Activated T-helper 17 cell treated with anti-CD3 and anti-CD28 coated beads, Interleukin-2, amount 50 U/mL, for 72 hours (primary cell): ENCODE data around the gene ANKMY1. TPM values are rescaled to one million over a fixed set of nuclear protein-coding genes. Genes with fewer than 3 reads are reported as not detected.

Experiments used
- ATAC-seq: fragments of 150-1000 bp; cut with Tn5 transposase; replicated peaks from 2 replicates; pipeline ENCODE4 v1.10.0; 2021; ENCODE audit warnings: mild to moderate bottlenecking, moderate library complexity
- H3K27ac Mint-ChIP-seq: one replicate; pipeline ENCODE4 v1.8.0; 2022; ENCODE audit warnings: mixed read lengths
- H3K27me3 Mint-ChIP-seq: one replicate; pipeline ENCODE4 v1.8.0; 2022; ENCODE audit warnings: mixed read lengths
- H3K36me3 Mint-ChIP-seq: one replicate; pipeline ENCODE4 v1.8.0; 2022; ENCODE audit warnings: low read depth, mild to moderate bottlenecking, mixed read lengths
- H3K4me1 Mint-ChIP-seq: one replicate; pipeline ENCODE4 v1.8.0; 2022; ENCODE audit warnings: mixed read lengths
- H3K4me3 Mint-ChIP-seq: one replicate; pipeline ENCODE4 v1.8.0; 2022; ENCODE audit warnings: mild to moderate bottlenecking, mixed read lengths
- H3K9me3 Mint-ChIP-seq: one replicate; pipeline ENCODE4 v1.8.0; 2022; ENCODE audit warnings: mixed read lengths
- total RNA-seq, 2 donors: library from RNA; stranded (reverse); gene quantifications; one replicate each; pipeline ENCODE4 v1.2.3, GENCODE V29; 2022

The ANKMY1 gene
- total RNA-seq, 2 donors from 2014 or later = 14.5 to 28.8 TPM

DNA sequence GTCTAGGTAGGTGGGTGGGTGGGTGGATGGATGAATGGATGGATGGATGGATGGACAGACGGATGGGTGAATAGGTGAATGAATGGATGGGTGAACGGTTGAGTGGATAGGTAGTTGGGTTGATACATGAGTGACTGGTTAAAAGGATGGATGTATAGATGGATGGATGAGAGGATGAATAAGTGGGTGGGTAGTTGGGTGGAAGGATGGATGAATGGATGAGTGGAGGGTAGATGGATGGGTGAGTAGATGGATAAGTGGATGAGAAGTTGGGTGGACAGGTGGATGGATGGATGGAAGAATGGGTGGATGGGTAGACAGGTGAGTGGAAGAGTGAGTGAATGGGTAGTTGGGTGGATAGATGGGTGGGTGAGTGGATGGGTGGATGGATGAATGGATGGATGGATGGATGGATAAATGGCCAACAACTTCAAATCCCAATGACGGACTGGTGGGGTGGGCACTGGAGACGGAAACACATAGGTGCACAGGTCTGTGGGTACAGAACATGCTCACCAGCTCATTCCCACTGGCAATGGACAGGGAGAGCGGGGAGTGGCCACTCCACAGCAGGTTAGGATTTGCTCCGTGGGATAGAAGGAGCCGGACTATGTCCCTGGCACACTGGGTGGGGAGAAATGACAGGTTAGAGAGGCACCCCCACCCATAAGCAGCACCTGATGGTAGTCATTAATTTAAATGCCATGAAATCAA is 48.8 kb downstream of the ANKMY1 start:
- no peak overlapping the region for H3K27ac Mint-ChIP-seq
- H3K9me3 Mint-ChIP-seq = no peaks in the 10 kb centered on the region
- H3K4me3 Mint-ChIP-seq = no peak overlapping the region
- peaks cover 3% of the 10 kb centered on the region for H3K4me1 Mint-ChIP-seq
- H3K27me3 Mint-ChIP-seq = no peaks in the 10 kb centered on the region
- ATAC-seq = no peak
- H3K36me3 Mint-ChIP-seq = peaks cover 8% of the 10 kb centered on the region

GRCh38 chr2:240507778-240508251 is 50.0 kb downstream of the ANKMY1 start:
- ATAC-seq = no peak
- no peaks in the 10 kb centered on the region for H3K9me3 Mint-ChIP-seq
- no peak overlapping the region for H3K4me3 Mint-ChIP-seq
- H3K4me1 Mint-ChIP-seq = no peaks in the 10 kb centered on the region
- H3K27me3 Mint-ChIP-seq = no peaks in the 10 kb centered on the region
- H3K36me3 Mint-ChIP-seq = peaks cover 10% of the 10 kb centered on the region
- H3K27ac Mint-ChIP-seq = no peak overlapping the region

- Mint-ChIP-seq H3K36me3 (peaks cover 10% of the 10 kb centered on the region), H3K27ac (no peak overlapping the region), H3K4me3 (no peak overlapping the region), H3K27me3 (no peaks in the 10 kb centered on the region), H3K9me3 (no peaks in the 10 kb centered on the region), H3K4me1 (no peaks in the 10 kb centered on the region)
- no peak for ATAC-seq
These were observed 50.6 kb downstream of the ANKMY1 start for GRCh38 chr2:240507060-240507777.

DNA sequence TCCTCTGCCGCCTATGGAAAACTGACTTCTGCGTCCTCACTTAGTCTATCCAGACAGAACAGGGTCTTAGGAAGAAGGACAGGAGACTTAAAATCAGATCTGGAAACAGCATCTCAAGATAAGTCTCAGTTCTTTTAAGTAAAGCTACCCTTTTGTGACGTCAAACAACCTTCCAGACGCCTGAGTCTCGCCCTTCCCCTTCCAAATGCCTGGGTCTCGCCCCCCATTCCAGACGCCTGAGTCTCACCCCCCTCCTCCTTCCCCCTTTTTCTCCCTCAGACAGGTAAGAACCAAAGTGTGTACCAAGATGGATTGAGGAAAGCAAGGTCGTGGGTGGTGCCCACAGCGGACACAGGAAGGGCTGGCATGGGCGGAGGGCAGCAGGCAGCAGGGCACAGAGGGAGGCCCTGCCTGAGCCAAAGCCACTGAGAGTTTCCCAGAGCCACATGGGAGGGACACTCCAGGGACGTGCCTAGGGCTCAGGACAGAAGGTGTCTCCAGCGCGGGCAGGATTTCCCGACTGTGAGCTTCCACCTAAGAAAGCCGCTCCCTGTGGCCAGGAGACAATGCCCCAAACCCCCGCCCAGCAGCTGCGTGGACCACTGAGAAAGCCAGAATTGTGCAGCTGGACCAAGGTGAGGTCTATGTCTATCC is 51.3 kb downstream of the ANKMY1 start:
- Mint-ChIP-seq H3K4me3 (no peak overlapping the region), H3K27me3 (no peaks in the 10 kb centered on the region), H3K4me1 (no peaks in the 10 kb centered on the region), H3K36me3 (peaks cover 10% of the 10 kb centered on the region), H3K27ac (no peak overlapping the region), H3K9me3 (no peaks in the 10 kb centered on the region)
- no peak for ATAC-seq

DNA sequence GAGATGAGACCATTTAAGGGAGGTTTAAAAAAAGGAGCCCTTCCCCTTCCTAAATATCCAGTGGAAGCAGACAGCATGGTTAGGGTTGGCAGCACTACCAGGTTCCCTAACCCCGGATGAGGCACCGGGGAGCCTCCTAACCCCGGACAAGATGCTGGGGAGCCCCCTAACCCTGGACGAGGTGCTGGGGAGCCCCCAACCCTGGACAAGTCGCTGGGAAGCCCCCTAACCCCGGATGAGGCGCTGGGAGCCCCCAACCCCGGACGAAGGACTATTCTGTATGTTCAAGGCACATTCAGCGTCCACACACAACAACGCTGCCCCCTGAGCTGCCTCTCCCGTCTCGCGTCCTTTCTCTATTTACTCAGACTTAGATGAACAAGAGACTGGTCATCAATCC is 51.9 kb downstream of the ANKMY1 start:
- Mint-ChIP-seq H3K4me1 (no peaks in the 10 kb centered on the region), H3K9me3 (no peaks in the 10 kb centered on the region), H3K36me3 (peaks cover 10% of the 10 kb centered on the region), H3K4me3 (no peak overlapping the region), H3K27me3 (no peaks in the 10 kb centered on the region), H3K27ac (no peak overlapping the region)
- no peak for ATAC-seq

- Mint-ChIP-seq H3K4me1 (no peaks in the 10 kb centered on the region), H3K36me3 (peaks cover 15% of the 10 kb centered on the region), H3K27ac (no peak overlapping the region), H3K27me3 (no peaks in the 10 kb centered on the region), H3K9me3 (no peaks in the 10 kb centered on the region), H3K4me3 (no peak overlapping the region)
- ATAC-seq = no peak
These were observed 53.9 kb downstream of the ANKMY1 start for GRCh38 chr2:240503848-240504247.

GRCh38 chr2:240503375-240503774 is 54.4 kb downstream of the ANKMY1 start:
- H3K4me1 Mint-ChIP-seq = no peaks in the 10 kb centered on the region
- ATAC-seq = no peak
- no peak overlapping the region for H3K4me3 Mint-ChIP-seq
- H3K9me3 Mint-ChIP-seq = no peaks in the 10 kb centered on the region
- no peaks in the 10 kb centered on the region for H3K27me3 Mint-ChIP-seq
- H3K27ac Mint-ChIP-seq = no peak overlapping the region
- peaks cover 16% of the 10 kb centered on the region for H3K36me3 Mint-ChIP-seq

DNA sequence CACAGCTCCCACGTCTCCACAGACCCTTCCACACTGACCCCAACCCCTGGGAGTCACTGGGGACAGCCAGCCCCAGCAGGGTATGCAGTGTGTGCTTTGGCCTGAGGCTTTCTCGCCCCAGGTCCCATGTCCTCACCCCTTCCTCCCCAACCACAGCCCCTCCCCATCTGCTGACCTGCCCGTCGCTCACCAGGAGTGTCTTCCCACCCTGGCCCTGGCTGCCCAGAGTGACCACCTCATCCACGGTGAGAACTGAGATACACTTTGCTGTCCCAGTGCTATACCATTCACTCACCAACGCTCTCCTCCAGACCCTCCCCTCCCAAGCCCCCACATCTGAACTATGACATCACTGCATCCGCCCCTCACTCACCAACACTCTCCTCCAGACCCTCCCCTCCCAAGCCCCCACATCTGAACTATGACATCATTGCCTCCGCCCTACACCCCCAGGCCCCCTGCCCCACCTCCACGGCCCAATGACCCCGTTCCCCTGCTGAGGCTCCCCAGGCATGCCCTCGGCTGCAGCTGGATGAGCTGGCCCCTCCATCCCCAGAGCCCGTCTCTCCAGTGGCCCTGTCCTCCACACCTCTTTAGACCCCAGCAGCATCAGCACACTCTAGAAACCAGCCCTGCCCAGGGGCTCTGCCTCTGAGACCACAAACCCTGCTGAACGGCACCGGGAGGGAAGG is 55.2 kb downstream of the ANKMY1 start:
- ATAC-seq = no peak
- H3K9me3 Mint-ChIP-seq = no peaks in the 10 kb centered on the region
- H3K27me3 Mint-ChIP-seq = no peaks in the 10 kb centered on the region
- peaks cover 18% of the 10 kb centered on the region for H3K36me3 Mint-ChIP-seq
- H3K4me1 Mint-ChIP-seq = no peaks in the 10 kb centered on the region
- H3K4me3 Mint-ChIP-seq = no peak overlapping the region
- H3K27ac Mint-ChIP-seq = no peak overlapping the region

DNA sequence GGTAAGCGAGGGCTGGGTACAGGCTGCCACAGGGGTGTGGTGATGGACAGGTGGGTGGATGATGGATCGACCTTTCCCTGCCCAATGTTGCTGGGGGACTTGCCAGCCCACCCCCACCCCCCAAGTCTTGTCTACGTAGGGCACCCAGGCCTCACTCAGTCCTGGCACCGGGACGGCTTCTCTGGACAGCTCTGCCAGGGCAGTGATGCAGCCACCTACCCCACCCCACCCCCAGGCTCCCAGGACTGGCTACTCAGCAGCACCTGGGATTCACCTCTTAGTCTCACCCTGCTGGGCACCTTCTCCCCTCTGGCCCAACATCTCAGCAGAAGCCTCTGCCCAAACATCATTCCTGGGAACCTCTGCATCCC is 55.7 kb downstream of the ANKMY1 start:
- no peaks in the 10 kb centered on the region for H3K4me1 Mint-ChIP-seq
- no peak overlapping the region for H3K4me3 Mint-ChIP-seq
- peaks cover 23% of the 10 kb centered on the region for H3K36me3 Mint-ChIP-seq
- H3K27ac Mint-ChIP-seq = no peak overlapping the region
- ATAC-seq = no peak
- no peaks in the 10 kb centered on the region for H3K9me3 Mint-ChIP-seq
- H3K27me3 Mint-ChIP-seq = no peaks in the 10 kb centered on the region

- H3K4me1 Mint-ChIP-seq = no peaks in the 10 kb centered on the region
- H3K36me3 Mint-ChIP-seq = peaks cover 28% of the 10 kb centered on the region
- ATAC-seq = no peak
- no peak overlapping the region for H3K4me3 Mint-ChIP-seq
- no peaks in the 10 kb centered on the region for H3K27me3 Mint-ChIP-seq
- H3K9me3 Mint-ChIP-seq = no peaks in the 10 kb centered on the region
- no peak overlapping the region for H3K27ac Mint-ChIP-seq
These were observed 56.2 kb downstream of the ANKMY1 start for GRCh38 chr2:240501531-240501991.

- no peak overlapping the region for H3K27ac Mint-ChIP-seq
- H3K4me3 Mint-ChIP-seq = no peak overlapping the region
- H3K36me3 Mint-ChIP-seq = peaks cover 31% of the 10 kb centered on the region
- ATAC-seq = no peak
- H3K27me3 Mint-ChIP-seq = no peaks in the 10 kb centered on the region
- H3K9me3 Mint-ChIP-seq = no peaks in the 10 kb centered on the region
- H3K4me1 Mint-ChIP-seq = no peaks in the 10 kb centered on the region
These were observed 57.0 kb downstream of the ANKMY1 start for GRCh38 chr2:240500561-240501423.

- no peaks in the 10 kb centered on the region for H3K27me3 Mint-ChIP-seq
- no peaks in the 10 kb centered on the region for H3K4me1 Mint-ChIP-seq
- peaks cover 31% of the 10 kb centered on the region for H3K36me3 Mint-ChIP-seq
- H3K27ac Mint-ChIP-seq = no peak overlapping the region
- H3K9me3 Mint-ChIP-seq = no peaks in the 10 kb centered on the region
- no peak for ATAC-seq
- no peak overlapping the region for H3K4me3 Mint-ChIP-seq
These were observed 58.2 kb downstream of the ANKMY1 start for GRCh38 chr2:240499309-240500301.

DNA sequence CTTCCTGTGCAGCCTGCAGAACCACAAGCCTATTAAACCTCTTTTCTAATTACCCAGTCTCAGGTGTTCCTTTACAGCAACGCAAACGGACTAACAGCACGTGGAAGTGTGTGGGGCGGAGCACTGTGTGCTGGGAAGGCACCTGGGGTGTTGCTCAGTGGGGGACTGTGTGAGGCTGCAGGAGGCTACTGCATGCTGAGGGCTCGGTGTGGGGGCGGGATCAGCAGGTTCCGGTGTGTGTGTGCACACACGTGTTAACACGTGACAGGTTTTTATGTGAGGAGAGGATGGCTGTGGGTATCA is 58.9 kb downstream of the ANKMY1 start:
- Mint-ChIP-seq H3K4me1 (no peaks in the 10 kb centered on the region), H3K27me3 (no peaks in the 10 kb centered on the region), H3K27ac (no peak overlapping the region), H3K9me3 (no peaks in the 10 kb centered on the region), H3K4me3 (no peak overlapping the region), H3K36me3 (peaks cover 28% of the 10 kb centered on the region)
- no peak for ATAC-seq
